NCI-H128 (cell line): ENCODE measurements around the gene UCHL1.
"Not testable (repeated sequence)": the region's sequence is repeated elsewhere in the genome, so short reads cannot be mapped to it uniquely, and the experiment has no call there.

Source experiments
- DNase-seq: peaks from one replicate; lab custom pipeline; 2025; ENCODE audit not compliant: unreplicated experiment; lab: John Stamatoyannopoulos, UW

UCHL1 gene

DNA sequence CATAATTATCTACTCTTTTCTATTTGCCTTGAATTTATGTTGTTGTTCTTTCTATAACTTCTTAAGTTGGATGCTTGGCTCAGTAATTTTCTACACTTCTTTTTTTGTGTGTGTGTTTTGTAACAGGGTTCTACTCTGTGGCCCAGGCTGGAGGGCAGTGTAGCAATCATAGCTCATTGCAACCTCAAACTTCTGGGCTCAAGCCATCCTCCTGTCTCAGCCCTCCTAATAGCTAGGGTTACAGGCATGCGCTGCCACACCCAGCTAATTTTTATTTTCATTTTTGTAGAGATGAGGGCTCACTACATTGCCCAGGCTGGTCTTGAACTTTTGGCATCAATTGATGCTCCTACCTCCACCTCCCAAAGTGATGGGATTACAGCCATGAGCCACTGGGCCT, 20.7 kb upstream of the UCHL1 start:
- no peak for DNase-seq

DNA sequence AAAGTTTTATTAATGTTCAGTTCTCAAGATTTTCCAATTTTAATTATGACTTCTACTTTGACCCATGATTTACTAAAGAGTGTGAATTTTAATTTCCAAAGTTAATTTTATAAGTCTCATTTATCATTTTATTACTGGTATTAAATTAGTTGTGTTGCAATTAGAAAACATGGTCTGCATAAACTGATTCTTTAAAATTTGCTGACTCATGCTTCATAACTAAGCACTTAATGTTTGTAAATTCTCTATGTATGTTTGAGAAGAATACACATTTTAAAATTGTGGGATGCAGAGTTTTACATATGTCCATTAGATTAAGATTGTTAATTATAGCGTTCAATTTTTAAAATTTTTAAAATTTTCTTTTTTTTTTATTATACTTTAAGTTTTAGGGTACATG, 20.2 kb upstream of the UCHL1 start:
- no peak for DNase-seq

DNA sequence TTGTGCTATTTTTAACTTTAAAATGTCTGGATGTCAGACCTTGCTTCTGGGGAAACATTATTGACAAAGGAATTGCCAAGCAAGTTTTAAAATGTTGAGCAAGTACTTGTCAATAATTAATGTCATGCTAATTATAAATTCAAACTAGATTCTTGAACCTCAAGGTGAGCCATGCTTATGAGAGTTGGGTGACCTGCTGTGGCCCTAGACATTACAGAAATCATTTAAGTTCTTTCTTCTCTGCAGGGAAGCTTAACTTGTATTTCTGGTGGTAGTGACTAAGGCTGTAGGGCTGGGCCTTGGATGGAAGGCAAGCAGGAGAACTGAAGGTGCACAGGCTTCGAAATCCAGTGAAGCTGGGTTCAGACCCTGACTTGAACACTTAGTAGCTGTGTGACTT, 14.8 kb upstream of the UCHL1 start:
- no peak for DNase-seq

DNA sequence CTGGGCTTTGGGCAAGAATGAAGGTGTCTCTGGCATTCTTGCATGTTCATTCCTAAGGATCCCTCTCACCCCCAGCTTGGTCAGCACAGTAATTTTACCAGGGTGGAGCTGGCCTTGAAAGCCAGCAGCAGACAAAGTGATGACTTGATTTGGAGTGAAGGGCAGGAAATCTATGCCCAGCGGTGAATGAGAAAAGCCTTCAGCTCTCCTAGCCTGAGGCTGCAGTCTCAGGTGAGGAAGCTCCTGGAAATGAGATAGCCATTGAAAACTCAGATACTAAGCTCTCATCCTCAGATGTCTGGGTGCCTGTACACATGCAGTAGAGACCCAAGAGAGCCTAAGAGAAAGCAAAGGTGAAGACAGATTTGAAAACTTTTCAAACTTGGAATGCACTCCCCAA, 10.7 kb upstream of the UCHL1 start:
- no peak for DNase-seq

DNA sequence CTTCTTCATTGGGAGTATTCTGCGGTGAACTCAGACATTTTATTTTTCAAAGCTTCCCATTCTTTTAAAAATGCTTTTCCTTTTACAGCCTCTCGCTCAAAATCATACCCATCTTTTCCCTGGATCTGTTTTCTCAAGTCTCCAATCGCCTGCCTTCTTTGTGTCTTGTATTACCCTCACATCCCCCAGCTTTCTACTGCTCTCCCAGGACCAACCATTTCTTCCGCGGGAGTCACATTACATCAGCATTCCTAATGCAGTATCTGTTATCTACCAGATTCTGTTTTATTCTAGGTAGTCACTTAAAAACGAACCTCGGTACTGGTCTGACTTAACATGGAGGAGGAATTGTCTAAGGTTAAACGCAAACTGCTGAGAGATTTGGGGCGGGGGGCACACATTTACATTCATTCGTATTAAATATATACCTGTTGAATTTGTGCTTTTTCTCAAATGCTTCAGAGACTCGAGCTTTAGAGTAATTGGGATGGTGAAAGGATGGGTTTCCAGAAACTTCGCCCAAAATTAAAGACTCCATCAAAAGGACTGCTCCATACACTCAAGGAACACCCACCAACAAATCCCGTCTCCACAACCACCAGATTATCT, 493 bp upstream of the UCHL1 start:
- no peak for DNase-seq

DNA sequence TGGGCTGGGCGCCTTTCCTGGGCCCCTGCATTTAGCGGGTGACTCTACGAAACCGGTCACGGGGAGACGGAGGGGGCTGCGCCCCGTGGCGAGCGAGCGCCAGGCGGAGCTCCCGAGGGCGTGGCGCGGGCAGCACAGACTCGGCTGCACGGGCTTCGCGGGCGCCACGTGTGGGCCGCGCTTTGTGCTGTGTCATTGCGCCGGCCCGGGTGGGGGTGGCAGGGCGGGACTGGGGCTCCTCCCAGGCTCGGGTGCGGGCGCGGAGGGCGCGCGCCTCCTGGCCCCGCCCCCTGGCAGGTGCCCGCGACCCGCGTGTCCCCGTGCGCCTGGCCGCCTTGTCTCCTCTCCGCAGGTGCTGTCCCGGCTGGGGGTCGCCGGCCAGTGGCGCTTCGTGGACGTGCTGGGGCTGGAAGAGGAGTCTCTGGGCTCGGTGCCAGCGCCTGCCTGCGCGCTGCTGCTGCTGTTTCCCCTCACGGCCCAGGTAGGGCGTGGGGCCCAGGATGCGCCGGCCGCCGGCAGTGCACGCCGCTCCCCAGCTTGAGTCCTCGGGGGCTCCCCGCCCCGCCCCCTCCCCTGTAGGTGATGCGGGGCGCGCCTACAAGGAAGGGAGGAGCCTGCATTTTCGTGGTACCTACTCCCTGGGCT, 651 bp downstream of the UCHL1 start:
- peak; percentile 76 for DNase-seq

DNA sequence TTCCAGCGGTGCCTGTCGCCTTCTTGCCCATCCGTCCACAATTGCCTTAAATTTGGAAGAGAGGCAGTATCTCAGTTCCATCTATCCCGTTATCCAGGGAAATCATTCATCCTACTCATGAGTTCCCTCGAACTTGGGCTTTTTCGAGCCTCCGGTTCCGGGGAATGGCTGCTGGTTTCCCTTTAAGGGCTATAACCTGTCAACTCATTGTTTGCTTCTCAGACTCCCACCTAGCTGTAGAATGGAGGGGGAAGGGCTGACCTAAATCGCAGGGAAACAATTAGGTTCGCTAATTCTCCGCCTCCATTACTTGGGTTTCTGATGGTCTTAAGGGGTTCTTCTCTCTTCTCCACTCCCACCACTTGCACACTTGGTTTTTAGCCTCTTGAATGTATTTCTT, 1.2 kb downstream of the UCHL1 start:
- DNase-seq = no peak

DNA sequence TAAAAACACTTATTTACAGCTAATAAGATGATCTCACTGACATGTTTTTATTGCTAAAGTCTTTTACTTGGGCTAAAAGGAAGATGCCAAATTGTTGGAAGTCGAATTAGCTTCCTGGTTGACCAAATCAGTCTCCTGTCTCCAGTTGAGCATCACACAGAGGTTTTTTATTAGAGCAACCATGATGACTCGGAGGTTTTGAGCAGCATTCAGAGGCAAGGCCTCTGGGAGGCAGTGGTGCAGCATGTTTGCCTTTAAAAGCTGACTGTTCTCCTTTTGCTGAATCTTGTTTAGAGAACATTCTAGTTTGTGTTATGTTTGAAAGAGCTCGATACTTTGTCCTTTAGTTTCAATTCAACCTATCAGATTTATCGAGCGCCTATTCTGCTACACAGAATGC, 2.1 kb downstream of the UCHL1 start:
- DNase-seq = peak; percentile 24

DNA sequence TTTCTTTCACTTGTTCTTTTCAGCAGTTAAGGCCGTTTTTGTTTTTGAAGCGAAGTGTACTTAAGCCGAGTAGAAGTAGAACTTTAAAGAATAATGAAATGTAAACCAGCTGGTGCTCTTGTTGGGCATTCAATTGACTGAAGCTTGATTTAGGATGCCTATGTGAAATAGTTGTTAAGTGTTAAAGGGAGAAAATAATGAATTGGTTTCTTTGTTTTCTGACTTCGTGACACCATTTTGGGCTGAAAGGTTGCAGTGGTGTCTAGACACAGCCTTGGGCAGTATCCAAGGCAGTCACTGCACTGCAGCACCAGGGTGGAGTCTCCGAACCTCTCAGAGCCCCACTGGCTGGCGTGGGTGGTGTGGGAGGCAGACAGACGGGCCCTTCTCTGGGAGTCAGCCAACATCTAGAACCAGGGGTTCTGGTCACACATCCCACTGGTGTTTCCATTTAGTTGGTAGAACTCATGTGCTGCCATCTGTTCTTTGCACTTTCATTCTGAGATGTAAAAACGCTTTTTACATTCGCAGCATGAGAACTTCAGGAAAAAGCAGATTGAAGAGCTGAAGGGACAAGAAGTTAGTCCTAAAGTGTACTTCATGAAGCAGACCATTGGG, 3.5 kb downstream of the UCHL1 start:
- DNase-seq = no peak

DNA sequence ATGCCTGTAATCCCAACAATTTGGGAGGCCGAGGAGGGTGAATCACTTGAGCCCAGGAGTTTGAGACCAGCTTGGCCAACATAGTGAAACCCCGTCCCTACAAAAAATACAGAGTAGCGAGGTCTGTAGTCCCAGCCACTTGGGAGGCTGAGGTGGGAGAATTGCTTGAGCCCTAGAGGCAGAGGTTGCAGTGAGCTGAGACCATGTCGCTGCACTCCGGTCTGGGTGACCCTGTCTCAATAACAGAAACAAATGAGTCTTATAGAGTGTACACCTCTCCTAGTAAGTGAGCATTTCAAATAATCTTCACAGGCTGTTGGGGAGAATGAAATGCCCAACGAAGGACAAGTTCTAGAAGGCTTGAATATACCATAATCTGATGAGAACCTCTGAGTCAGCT, 5.5 kb downstream of the UCHL1 start:
- DNase-seq = no peak

DNA sequence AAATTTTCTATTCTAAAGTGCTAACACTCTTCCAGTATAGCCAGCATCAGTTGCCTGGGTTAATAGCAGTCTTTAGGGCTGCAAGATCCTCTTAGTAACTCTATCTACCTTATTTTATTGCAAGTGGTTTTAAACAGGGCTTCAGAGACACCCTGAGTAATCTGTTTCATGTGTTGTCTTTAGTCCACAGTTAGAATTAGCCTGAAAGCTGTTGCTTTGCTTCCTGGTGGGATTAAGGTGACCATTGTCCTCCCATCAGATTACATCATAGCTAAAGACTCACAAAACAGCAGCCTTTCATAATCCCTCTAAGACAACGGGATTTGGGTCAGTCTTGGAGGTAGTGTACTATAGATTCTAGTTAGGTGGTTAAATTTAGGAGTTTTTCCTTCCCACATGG, 7.5 kb downstream of the UCHL1 start:
- no peak for DNase-seq

DNA sequence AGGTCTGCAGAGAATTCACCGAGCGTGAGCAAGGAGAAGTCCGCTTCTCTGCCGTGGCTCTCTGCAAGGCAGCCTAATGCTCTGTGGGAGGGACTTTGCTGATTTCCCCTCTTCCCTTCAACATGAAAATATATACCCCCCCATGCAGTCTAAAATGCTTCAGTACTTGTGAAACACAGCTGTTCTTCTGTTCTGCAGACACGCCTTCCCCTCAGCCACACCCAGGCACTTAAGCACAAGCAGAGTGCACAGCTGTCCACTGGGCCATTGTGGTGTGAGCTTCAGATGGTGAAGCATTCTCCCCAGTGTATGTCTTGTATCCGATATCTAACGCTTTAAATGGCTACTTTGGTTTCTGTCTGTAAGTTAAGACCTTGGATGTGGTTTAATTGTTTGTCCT, 11.3 kb downstream of the UCHL1 start:
- DNase-seq = no peak

DNA sequence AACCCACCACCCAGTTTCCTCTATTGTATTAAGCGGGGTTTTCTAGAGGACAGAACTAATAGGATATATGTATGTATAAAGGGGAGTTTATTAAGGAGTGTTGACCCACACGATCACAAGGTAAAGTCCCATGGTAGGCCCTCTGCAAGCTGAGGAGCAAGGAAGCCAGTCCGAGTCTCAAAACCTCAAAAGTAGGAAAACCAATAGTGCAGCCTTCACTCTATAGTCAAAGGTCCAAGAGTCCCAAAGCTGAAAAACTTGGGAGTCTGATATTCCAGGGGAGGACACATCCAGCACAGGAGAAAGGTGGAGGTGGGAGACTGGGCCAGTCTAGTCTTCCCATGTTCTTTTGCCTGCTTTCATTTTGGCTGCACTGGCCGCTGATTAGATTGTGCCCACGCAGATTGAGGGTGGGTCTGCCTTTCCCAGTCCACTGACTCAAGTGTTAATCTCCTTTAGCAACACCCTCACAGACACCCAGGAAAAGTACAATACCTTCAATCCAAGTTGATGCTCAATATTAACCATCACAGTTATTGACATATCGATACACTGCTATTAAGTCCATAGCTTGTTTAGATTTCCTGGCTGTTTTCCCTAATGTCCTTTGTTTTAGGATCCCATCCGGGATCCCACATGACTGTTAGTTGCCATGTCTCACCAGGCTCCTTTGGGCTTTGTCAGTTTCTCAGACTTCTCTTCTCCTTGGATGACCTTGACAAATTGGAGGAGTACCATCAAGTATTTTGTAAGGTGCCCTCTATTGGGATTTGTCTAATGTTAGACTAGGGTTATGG, 12.2 kb downstream of the UCHL1 start:
- DNase-seq = no peak

DNA sequence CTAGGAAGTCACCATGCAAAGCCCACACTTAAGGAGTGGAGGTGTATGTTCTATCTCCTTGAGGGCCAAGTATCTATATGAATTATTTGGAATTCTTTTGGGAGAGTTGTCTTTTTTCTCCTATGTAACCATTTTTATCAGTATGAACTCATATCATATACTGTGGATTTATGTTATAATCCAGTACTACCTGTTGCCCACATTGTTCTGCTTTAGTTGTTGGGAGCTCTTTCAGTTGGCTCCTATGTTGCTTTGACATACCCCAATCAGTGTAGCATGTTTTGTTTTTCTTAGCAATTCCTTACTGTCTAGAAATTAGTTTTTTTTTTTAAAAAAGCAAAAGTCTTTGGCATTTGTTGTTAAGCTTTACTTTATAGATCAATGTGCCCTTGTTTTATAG, 13.0 kb downstream of the UCHL1 start:
- DNase-seq = no peak

DNA sequence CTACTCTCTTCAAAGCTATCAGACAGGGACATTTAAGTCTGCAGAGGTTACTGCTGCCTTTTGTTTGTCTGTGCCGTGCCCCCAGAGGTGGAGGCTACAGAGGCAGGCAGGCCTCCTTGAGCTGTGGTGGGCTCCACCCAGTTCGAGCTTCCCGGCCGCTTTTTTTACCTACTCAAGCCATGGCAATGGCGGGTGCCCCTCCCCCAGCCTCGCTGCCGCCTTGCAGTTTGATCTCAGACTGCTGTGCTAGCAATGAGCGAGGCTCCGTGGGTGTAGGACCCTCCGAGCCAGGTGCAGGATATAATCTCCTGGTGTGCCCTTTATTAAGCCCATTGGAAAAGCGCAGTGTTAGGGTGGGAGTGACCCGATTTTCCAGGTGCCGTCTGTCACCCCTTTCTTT, 19.2 kb downstream of the UCHL1 start:
- not testable (repeated sequence) for DNase-seq

DNA sequence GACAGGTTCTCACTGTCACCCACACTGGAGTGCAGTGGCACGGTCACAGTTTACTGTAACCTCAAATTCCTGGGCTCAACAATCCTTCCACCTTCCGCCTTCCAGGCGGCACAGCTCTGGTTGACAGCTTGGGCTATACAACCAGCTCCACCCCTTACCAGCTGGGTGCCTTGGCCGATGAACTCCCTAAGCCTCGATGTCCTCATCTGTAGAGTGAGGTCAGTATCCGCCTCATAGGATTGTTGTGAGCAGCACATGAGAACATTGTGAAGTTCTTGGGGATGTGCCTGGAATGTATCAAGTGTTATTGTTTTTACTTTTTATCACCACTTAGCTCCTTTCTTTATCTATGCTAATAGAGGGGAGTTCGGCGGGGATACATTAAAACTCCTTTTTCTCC, 23.3 kb downstream of the UCHL1 start:
- DNase-seq = no peak

DNA sequence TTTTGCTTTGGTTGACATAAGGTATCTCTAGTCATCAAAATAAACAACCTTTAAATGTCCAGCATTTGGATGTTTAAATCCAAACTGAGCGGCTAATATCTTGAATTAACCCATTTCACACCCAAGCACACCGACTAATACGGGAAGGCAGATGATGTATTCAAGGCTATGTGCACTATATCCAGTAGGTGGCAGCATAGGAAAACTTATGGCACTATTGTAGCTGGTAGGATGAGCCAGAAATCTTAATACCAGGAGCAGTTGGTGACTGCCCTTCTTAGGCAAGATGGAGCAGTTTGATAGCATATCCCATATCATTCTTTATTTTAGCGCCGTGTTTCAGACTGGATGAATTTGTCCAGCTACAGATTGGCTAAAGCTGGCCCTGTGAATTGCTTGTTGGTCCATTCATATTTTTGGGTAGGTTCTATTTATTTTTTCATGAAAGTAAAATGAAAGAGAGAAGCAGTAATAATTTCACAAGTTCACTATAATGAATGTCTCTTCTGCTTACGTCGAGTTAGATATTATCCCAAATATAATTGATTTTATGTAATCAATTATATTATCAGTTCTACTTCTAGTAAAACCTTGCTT, 24.4 kb downstream of the UCHL1 start:
- DNase-seq = peak; percentile 18

DNA sequence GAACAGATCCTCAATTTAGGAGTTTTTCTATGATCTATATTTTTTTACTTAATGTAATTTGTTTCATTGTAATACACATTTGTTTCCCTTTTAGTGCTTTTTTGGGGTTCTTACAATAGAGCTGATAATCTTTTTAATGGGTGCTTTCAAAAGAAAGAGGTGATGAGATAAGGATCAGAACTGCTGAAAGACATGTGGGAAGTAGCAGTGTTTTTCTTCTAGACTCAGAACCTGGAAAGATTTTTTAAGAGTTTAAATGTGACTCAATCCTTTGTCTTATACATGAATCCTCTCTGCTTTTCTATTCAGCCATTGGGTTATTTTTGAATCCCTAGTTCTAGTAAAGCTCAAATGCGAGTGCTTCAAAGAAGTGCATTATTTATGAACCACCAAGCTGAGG, 25.6 kb downstream of the UCHL1 start:
- no peak for DNase-seq

DNA sequence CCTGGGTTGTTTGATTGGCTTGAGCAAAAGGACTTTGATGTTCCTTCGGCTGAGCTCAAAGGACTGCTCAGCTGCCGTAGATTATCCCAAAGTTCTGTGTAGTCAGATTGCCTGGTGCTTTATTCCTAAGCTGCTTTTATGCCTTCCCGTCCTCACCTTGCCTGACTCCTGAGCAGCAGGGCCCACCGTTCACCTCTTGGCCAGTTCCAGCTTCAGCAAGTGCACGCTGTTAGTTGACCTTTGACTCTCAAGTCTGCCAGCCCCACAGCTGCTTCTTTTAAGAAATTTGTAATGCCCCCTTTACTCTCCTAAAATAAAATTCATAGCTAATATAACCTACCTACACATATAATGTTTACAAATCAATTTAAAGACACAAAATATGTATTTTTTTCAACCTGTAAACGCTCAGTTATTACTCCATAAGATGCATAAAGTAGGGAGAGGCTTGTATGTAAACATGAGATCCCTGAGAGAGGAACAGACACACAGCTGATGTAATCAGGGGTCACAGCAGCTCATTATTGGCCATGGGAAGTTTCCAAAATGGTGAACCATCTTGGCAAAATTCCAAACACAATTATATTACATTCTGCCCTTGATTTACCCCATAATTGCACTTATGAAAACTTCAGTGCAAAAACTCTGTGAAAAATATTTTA, 28.6 kb downstream of the UCHL1 start:
- DNase-seq = no peak

DNA sequence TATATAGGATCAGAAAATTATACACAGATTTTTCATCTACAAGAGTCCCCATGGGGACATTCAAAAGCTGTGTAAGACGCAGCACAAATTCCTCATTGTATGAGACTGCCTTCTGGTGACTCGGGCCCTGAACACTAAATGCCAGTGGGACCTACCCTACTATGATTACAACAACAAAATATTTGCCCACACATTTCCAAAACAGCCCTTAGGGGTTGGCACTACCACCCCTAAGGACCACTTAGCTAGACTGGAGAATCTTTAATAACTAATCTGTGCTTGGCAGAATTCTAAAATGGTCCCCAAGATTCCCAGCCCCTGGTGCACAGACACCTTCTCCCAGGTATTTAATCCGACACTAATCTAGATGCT, 29.1 kb downstream of the UCHL1 start:
- DNase-seq = no peak

DNA sequence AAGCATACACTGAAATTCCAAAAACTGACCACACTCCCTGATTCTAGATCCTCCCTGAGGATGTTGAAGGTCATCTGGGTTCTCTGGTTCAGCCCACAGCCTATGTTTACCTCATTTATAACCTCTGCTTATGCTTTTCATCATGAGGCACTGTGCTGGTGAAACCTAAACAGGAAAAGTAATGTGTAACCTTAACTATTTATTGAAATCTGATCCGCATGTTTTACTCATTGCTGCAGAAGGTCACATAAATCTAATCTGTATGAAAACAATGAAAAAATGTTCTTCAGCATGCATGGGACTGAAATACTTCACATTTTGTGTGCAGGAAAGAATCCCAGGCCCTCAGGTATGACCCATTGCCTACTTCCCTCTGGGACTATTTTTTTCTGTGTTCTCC, 30.3 kb downstream of the UCHL1 start:
- DNase-seq = no peak
